HFFc6 (cell line): ENCODE data around the gene PRPF38A. TPM values are rescaled to one million over a fixed set of nuclear protein-coding genes. Genes with fewer than 3 reads are reported as not detected.

Experiments
- DNase-seq: peaks from one replicate; pipeline ENCODE4 v3.0.0-alpha.2; 2018
- H3K27ac Mint-ChIP-seq: 2 replicates; pipeline ENCODE4 v1.8.0; 2020; ENCODE audit warnings: mild to moderate bottlenecking, mixed read lengths
- H3K27me3 Mint-ChIP-seq: 2 replicates; pipeline ENCODE4 v1.8.0; 2021; ENCODE audit warnings: mild to moderate bottlenecking, moderate library complexity, mixed read lengths; ENCODE audit not compliant: insufficient read depth
- H3K36me3 Mint-ChIP-seq: 2 replicates; pipeline ENCODE4 v1.8.0; 2021; ENCODE audit warnings: low read depth, mixed read lengths
- H3K4me1 Mint-ChIP-seq: 2 replicates; pipeline ENCODE4 v1.8.0; 2020; ENCODE audit warnings: low read depth, mixed read lengths
- H3K4me3 Mint-ChIP-seq: 2 replicates; pipeline ENCODE4 v1.8.0; 2020; ENCODE audit warnings: mild to moderate bottlenecking, moderate library complexity, mixed read lengths
- H3K9me3 Mint-ChIP-seq: 2 replicates; pipeline ENCODE4 v1.8.0; 2020; ENCODE audit warnings: mild to moderate bottlenecking, mixed read lengths
- CTCF ChIP-seq: fragments of 200-600 bp; sonication (generic); IDR thresholded peaks from 2 replicates; pipeline ENCODE4 v1.5.0; 2021; ENCODE audit warnings: antibody characterized with exemption, mild to moderate bottlenecking
- total RNA-seq, 6 experiments: library from RNA; stranded (reverse); fragmentation: NEBNext Ultra II Directional; extraction: Animal tissue kit (Norgen Biotek cat#: 25700); gene quantifications; 2 replicates in 1 of 6; 3 replicates in 5 of 6; pipeline ENCODE4 v1.2.3, GENCODE V29; 2021

PRPF38A gene
- total RNA-seq, 6 experiments from 2014 or later: 27.7 to 33.0 (median 31.3) TPM

- peaks cover 22% of the 10 kb centered on the region for H3K36me3 Mint-ChIP-seq
- H3K4me3 Mint-ChIP-seq: no peak overlapping the region
- peaks cover 21% of the 10 kb centered on the region for H3K4me1 Mint-ChIP-seq
- no peaks in the 10 kb centered on the region for H3K9me3 Mint-ChIP-seq
- H3K27me3 Mint-ChIP-seq: no peaks in the 10 kb centered on the region; the same call in 1 of the 2 replicates
- TF ChIP-seq CTCF: no peak
- no peak overlapping the region for H3K27ac Mint-ChIP-seq
- no peak for DNase-seq
Observed at GRCh38 chr1:52420713-52421112, 16.3 kb downstream of the PRPF38A start.

- Mint-ChIP-seq H3K9me3 (no peaks in the 10 kb centered on the region), H3K27ac (no peak overlapping the region), H3K27me3 (no peaks in the 10 kb centered on the region; the same call in 1 of the 2 replicates), H3K36me3 (peaks cover 8% of the 10 kb centered on the region), H3K4me3 (no peak overlapping the region), H3K4me1 (peaks cover 39% of the 10 kb centered on the region)
- DNase-seq: no peak
- TF ChIP-seq CTCF: no peak
Observed at GRCh38 chr1:52423055-52423454, 18.7 kb downstream of the PRPF38A start.

GRCh38 chr1:52423771-52424170, 19.4 kb downstream of the PRPF38A start:
- H3K4me1 Mint-ChIP-seq: peaks cover 39% of the 10 kb centered on the region
- no peak for TF ChIP-seq CTCF
- no peaks in the 10 kb centered on the region for H3K9me3 Mint-ChIP-seq
- no peak overlapping the region for H3K4me3 Mint-ChIP-seq
- H3K27me3 Mint-ChIP-seq: no peaks in the 10 kb centered on the region; the same call in 1 of the 2 replicates
- no peak for DNase-seq
- H3K36me3 Mint-ChIP-seq: peaks cover 7% of the 10 kb centered on the region; the same call in 1 of the 2 replicates
- no peak overlapping the region; the same call in 1 of the 2 replicates for H3K27ac Mint-ChIP-seq

GRCh38 chr1:52424231-52424636, 19.8 kb downstream of the PRPF38A start:
- no peaks in the 10 kb centered on the region for H3K9me3 Mint-ChIP-seq
- DNase-seq: no peak
- TF ChIP-seq CTCF: no peak
- H3K36me3 Mint-ChIP-seq: peaks cover 7% of the 10 kb centered on the region; the same call in 1 of the 2 replicates
- H3K4me3 Mint-ChIP-seq: no peak overlapping the region
- peak overlapping the region; percentile 16; the same call in 1 of the 2 replicates for H3K27ac Mint-ChIP-seq
- peaks cover 39% of the 10 kb centered on the region for H3K4me1 Mint-ChIP-seq
- no peaks in the 10 kb centered on the region; the same call in 1 of the 2 replicates for H3K27me3 Mint-ChIP-seq

- peak overlapping the region; percentile 3 for H3K27ac Mint-ChIP-seq
- H3K9me3 Mint-ChIP-seq: no peaks in the 10 kb centered on the region
Observed at GRCh38 chr1:52424813-52425212, 20.4 kb downstream of the PRPF38A start.

More at GRCh38 chr1:52424813-52425212, 20.4 kb downstream of the PRPF38A start:
- Mint-ChIP-seq H3K4me1 (peaks cover 39% of the 10 kb centered on the region), H3K36me3 (peaks cover 7% of the 10 kb centered on the region; the same call in 1 of the 2 replicates), H3K4me3 (peak overlapping the region; percentile 16; the same call in 1 of the 2 replicates), H3K27me3 (no peaks in the 10 kb centered on the region; the same call in 1 of the 2 replicates)
- no peak for TF ChIP-seq CTCF
- DNase-seq: no peak
